HepG2 (cell line): ENCODE results near the gene MIF4GD. TPM values are rescaled to one million over a fixed set of nuclear protein-coding genes. Genes with fewer than 3 reads are reported as not detected.

Experiments
- HNRNPH1 ChIP-seq: fragments of 200-400 bp; formaldehyde crosslinking; optimal IDR thresholded peaks from 2 replicates; pipeline ENCODE3; 2017; ENCODE audit warnings: mild to moderate bottlenecking, low read depth, low read length
- HNRNPUL1 ChIP-seq: fragments of 200-400 bp; formaldehyde crosslinking; IDR thresholded peaks from 2 replicates; pipeline ENCODE4 v1.6.1; 2017; ENCODE audit warnings: low read depth, mild to moderate bottlenecking, low read length, moderate library complexity
- KDM2A ChIP-seq: sonication (generic); formaldehyde crosslinking; IDR thresholded peaks from 2 replicates; pipeline ENCODE4 v1.4.0; 2020; ENCODE audit warnings: low read depth, missing genetic modification reagents, borderline replicate concordance
- MED13 ChIP-seq: sonication (generic); formaldehyde crosslinking; IDR thresholded peaks from 2 replicates; pipeline ENCODE4 v1.5.0; 2020; ENCODE audit warnings: missing genetic modification reagents
- PHB2 ChIP-seq: fragments of 450-650 bp; IDR thresholded peaks from 2 replicates; pipeline ENCODE4 v1.6.1; 2018; ENCODE audit not compliant: partially characterized antibody
- RBAK ChIP-seq: sonication (generic); formaldehyde crosslinking; IDR thresholded peaks from 2 replicates; pipeline ENCODE4 v1.5.1; 2020; ENCODE audit warnings: mild to moderate bottlenecking, missing genetic modification reagents
- RFX3 ChIP-seq: IDR thresholded peaks from 2 replicates; pipeline ENCODE4 v1.6.1; 2016; ENCODE audit warnings: missing biosample characterization, missing genetic modification reagents
- RFXANK ChIP-seq: IDR thresholded peaks from 2 replicates; pipeline ENCODE4 v1.6.1; 2016
- SNAPC2 ChIP-seq: sonication (generic); formaldehyde crosslinking; IDR thresholded peaks from 2 replicates; pipeline ENCODE4 v1.8.1; 2022; ENCODE audit warnings: mild to moderate bottlenecking, missing genetic modification reagents
- SUZ12 ChIP-seq: fragments of 150-350 bp; IDR thresholded peaks from 2 replicates; pipeline ENCODE4 v1.6.1; 2014; ENCODE audit warnings: low read depth, low read length
- ZFYVE20 ChIP-seq: sonication (generic); formaldehyde crosslinking; IDR thresholded peaks from 2 replicates; pipeline ENCODE4 v1.8.0; 2023; ENCODE audit warnings: low read depth, mild to moderate bottlenecking, moderate library complexity, missing genetic modification reagents, borderline replicate concordance
- ZNF136 ChIP-seq: sonication (generic); formaldehyde crosslinking; IDR thresholded peaks from 2 replicates; pipeline ENCODE4 v1.8.1; 2022; ENCODE audit warnings: low read depth, mild to moderate bottlenecking, moderate library complexity, missing genetic modification reagents
- ZNF234 ChIP-seq: sonication (generic); formaldehyde crosslinking; conservative IDR thresholded peaks from 2 replicates; pipeline ENCODE4 v1.5.1; 2020; ENCODE audit warnings: mild to moderate bottlenecking, missing genetic modification reagents
- ZNF468 ChIP-seq: sonication (generic); formaldehyde crosslinking; IDR thresholded peaks from 2 replicates; pipeline ENCODE4 v1.8.0; 2022; ENCODE audit warnings: mild to moderate bottlenecking, moderate library complexity, missing genetic modification reagents
- ZNF784 ChIP-seq: sonication (generic); formaldehyde crosslinking; IDR thresholded peaks from 2 replicates; pipeline ENCODE4 v1.5.1; 2020; ENCODE audit warnings: missing genetic modification reagents, mild to moderate bottlenecking, borderline replicate concordance
- polyA plus RNA-seq, 8 experiments: library from polyadenylated mRNA; depleted of rRNA in 3 of 8; stranded (reverse) in 7 of 8; unstranded in 1 of 8; fragments of >200 nt; fragmentation: Illumina TruSeq in 4 of 8; extraction: Trizol in 4 of 8; gene quantifications; 2 replicates each; pipeline versions ENCODE4 v1.2.1 to v1.2.3, GENCODE V29; 2011 to 2016; ENCODE audit warnings: low read depth in 4 of 8, missing spikeins in 1 of 8, mixed read lengths in 1 of 8; ENCODE audit not compliant: insufficient read depth in 1 of 8
- total RNA-seq, 5 experiments: library from RNA; depleted of rRNA; stranded (reverse); fragments of >200 nt; fragmentation: Illumina TruSeq; extraction: Trizol; gene quantifications; 2 replicates each; pipeline ENCODE4 v1.2.3, GENCODE V29; 2016; ENCODE audit warnings: low read depth in 1 of 5
- TF ChIP-seq, protein P1 (sequence below): IDR thresholded peaks from 2 replicates; pipeline ENCODE4 v1.4.0; 2020; ENCODE audit warnings: mild to moderate bottlenecking, missing genetic modification reagents
- TF ChIP-seq, protein P2 (sequence below): sonication (generic); formaldehyde crosslinking; IDR thresholded peaks from 2 replicates; pipeline ENCODE4 v1.4.0; 2020; ENCODE audit warnings: missing genetic modification reagents
- TF ChIP-seq, protein P3 (sequence below): sonication (generic); formaldehyde crosslinking; IDR thresholded peaks from 2 replicates; pipeline ENCODE4 v1.4.0; 2020; ENCODE audit warnings: missing genetic modification reagents, borderline replicate concordance

The MIF4GD gene
- total and polyA plus RNA-seq, 2 of the 13 experiments (the other 11 are each of a cell fraction or from before 2014, with no cell fraction given), result 14.0 to 28.0 TPM

GRCh38 chr17:75267411-75268232 is 3.4 kb downstream of the MIF4GD start (continued):
- TF ChIP-seq, protein P1, sequence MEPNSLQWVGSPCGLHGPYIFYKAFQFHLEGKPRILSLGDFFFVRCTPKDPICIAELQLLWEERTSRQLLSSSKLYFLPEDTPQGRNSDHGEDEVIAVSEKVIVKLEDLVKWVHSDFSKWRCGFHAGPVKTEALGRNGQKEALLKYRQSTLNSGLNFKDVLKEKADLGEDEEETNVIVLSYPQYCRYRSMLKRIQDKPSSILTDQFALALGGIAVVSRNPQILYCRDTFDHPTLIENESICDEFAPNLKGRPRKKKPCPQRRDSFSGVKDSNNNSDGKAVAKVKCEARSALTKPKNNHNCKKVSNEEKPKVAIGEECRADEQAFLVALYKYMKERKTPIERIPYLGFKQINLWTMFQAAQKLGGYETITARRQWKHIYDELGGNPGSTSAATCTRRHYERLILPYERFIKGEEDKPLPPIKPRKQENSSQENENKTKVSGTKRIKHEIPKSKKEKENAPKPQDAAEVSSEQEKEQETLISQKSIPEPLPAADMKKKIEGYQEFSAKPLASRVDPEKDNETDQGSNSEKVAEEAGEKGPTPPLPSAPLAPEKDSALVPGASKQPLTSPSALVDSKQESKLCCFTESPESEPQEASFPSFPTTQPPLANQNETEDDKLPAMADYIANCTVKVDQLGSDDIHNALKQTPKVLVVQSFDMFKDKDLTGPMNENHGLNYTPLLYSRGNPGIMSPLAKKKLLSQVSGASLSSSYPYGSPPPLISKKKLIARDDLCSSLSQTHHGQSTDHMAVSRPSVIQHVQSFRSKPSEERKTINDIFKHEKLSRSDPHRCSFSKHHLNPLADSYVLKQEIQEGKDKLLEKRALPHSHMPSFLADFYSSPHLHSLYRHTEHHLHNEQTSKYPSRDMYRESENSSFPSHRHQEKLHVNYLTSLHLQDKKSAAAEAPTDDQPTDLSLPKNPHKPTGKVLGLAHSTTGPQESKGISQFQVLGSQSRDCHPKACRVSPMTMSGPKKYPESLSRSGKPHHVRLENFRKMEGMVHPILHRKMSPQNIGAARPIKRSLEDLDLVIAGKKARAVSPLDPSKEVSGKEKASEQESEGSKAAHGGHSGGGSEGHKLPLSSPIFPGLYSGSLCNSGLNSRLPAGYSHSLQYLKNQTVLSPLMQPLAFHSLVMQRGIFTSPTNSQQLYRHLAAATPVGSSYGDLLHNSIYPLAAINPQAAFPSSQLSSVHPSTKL, result peak; percentile 73
- TF ChIP-seq, protein P2, sequence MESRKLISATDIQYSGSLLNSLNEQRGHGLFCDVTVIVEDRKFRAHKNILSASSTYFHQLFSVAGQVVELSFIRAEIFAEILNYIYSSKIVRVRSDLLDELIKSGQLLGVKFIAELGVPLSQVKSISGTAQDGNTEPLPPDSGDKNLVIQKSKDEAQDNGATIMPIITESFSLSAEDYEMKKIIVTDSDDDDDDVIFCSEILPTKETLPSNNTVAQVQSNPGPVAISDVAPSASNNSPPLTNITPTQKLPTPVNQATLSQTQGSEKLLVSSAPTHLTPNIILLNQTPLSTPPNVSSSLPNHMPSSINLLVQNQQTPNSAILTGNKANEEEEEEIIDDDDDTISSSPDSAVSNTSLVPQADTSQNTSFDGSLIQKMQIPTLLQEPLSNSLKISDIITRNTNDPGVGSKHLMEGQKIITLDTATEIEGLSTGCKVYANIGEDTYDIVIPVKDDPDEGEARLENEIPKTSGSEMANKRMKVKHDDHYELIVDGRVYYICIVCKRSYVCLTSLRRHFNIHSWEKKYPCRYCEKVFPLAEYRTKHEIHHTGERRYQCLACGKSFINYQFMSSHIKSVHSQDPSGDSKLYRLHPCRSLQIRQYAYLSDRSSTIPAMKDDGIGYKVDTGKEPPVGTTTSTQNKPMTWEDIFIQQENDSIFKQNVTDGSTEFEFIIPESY (CRISPR knock-in tag), result peak; percentile 53; the same call in 1 of the 2 replicates
- TF ChIP-seq HNRNPUL1 (no peak), PHB2 (no peak), ZNF136 (CRISPR knock-in tag) (peak; percentile 68; the same call in 1 of the 2 replicates), SNAPC2 (CRISPR knock-in tag) (0 out of 2 replicates have a peak, but pooled peaks have one; percentile 49), MED13 (CRISPR knock-in tag) (no peak), KDM2A (CRISPR knock-in tag) (peak; percentile 95), RFXANK (no peak), HNRNPH1 (no peak), ZNF468 (no peak), ZFYVE20 (CRISPR knock-in tag) (no peak), RBAK (peak; percentile 86), RFX3 (no peak), SUZ12 (no peak), ZNF234 (CRISPR knock-in tag) (no peak), ZNF784 (CRISPR knock-in tag) (no peak; the same call in 1 of the 2 replicates)
- TF ChIP-seq, protein P3, sequence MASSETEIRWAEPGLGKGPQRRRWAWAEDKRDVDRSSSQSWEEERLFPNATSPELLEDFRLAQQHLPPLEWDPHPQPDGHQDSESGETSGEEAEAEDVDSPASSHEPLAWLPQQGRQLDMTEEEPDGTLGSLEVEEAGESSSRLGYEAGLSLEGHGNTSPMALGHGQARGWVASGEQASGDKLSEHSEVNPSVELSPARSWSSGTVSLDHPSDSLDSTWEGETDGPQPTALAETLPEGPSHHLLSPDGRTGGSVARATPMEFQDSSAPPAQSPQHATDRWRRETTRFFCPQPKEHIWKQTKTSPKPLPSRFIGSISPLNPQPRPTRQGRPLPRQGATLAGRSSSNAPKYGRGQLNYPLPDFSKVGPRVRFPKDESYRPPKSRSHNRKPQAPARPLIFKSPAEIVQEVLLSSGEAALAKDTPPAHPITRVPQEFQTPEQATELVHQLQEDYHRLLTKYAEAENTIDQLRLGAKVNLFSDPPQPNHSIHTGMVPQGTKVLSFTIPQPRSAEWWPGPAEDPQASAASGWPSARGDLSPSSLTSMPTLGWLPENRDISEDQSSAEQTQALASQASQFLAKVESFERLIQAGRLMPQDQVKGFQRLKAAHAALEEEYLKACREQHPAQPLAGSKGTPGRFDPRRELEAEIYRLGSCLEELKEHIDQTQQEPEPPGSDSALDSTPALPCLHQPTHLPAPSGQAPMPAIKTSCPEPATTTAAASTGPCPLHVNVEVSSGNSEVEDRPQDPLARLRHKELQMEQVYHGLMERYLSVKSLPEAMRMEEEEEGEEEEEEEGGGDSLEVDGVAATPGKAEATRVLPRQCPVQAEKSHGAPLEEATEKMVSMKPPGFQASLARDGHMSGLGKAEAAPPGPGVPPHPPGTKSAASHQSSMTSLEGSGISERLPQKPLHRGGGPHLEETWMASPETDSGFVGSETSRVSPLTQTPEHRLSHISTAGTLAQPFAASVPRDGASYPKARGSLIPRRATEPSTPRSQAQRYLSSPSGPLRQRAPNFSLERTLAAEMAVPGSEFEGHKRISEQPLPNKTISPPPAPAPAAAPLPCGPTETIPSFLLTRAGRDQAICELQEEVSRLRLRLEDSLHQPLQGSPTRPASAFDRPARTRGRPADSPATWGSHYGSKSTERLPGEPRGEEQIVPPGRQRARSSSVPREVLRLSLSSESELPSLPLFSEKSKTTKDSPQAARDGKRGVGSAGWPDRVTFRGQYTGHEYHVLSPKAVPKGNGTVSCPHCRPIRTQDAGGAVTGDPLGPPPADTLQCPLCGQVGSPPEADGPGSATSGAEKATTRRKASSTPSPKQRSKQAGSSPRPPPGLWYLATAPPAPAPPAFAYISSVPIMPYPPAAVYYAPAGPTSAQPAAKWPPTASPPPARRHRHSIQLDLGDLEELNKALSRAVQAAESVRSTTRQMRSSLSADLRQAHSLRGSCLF (CRISPR knock-in tag), result no peak
